Activated effector memory CD4-positive, alpha-beta T cell treated with Interleukin-2 at 50 U/mL for 16 hours (primary cell): ENCODE measurements around the gene CNPY2.
"Not testable (repeated sequence)": the region's sequence is repeated elsewhere in the genome, so short reads cannot be mapped to it uniquely, and the experiment has no call there.

Experiments
- DNase-seq: peaks from one replicate; pipeline ENCODE4 v3.0.0-alpha.2; 2020

CNPY2 gene

GRCh38 chr12:56333679-56334489, 18.1 kb upstream of the CNPY2 start, which contains the start of gene PAN2:
Gene PAN2 (minus strand): TSS chr12:56334000. CDS start chr12:56333094, 906 bp downstream.
- DNase-seq = peak; percentile 87

DNA sequence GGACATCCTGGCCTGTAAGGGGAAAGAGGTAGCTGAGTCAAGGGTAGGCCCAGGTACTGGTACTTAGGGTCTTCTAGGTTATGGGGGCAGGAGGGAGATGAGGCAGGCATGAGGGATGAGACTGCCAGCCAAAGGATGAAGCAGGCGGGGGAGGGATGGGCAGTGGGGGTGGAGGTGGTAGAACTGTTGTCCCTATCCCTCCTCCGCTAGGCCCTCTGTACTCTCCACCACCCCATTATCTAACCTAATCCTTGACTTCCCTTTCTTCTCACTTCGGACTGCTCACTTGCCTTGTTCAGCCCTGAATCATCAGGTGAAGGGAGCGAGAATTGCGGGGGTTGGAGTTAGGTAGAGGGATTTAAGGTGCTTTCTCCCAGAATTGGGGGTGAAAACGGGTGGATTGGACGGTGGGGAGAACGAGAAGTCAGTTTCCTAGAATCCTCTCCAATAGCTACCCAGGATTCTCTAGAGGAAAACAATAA, 17.4 kb upstream of the CNPY2 start:
- DNase-seq = no peak

DNA sequence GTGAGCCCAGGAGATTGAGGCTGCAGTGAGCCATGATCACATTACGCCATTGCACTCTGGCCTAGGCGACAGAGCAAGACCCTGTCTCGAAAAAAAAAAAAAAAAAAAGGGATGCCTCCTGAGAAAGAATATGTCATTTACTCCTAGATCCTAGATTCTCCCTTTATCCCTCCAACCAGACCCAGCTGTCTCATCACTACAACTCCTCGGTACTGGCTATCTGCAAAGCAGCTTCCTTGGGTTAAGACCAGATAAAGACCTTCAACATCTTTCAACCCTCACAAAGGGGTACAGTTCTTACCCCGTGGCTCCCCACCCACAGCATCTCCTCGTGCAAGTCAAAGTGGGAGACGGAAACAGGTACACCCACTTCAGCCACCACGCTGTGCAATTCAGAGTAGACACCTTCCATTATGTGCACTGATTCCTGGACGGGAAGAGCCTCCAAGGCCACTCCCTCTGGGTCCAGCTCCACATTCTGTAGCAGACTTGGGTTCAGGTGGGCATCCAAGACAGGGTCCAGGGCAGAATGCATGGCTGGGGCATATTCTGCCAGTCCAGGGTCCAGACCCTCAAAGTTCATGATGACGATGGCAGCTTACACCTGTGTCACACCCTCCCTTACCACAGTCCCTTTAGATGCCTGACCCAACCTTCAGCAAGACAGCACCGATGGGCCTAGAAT, 16.9 kb upstream of the CNPY2 start:
- DNase-seq = no peak

GRCh38 chr12:56330936-56331490, 15.2 kb upstream of the CNPY2 start:
- DNase-seq = no peak

- DNase-seq = no peak
These were observed 10.7 kb upstream of the CNPY2 start for GRCh38 chr12:56326533-56326932.

DNA sequence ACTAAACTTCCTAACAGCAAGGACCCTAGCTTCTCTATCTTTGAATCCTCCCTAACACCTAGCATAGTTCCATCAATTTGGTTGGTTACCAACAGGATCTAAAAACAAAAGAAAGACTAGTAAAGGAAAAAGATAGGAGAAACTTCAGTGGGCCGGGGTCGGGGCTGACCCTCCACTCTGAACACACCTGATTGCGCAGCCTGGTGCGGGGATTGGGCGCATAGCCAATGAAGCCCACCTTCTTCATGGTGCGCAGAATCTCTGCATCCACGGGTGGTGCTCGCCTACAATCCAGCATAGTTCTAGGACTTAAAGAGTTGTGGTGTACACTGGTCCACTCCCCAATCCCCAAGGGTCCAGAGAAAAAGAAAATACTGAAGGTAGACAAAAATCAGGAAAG, 10.3 kb upstream of the CNPY2 start:
- no peak for DNase-seq

DNA sequence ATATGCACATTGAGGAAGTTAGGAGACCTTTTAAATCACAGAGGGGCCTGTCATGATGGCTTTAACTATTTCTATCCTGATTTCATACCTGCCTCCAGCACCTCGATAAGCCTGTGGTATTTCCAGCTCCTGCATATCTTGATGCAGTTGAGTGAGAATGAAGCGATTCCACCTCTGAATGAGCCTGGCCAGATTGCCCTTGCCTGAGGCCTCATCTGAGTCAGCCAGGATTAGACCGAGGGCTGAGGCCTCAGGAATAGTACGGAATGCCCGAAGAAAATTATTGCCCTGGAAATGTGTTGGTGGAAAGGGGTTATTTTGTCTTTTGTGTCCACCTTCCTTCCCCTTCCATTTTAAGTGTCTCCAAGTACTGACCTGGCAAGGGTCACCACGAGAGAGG, 8.4 kb upstream of the CNPY2 start:
- no peak for DNase-seq

DNA sequence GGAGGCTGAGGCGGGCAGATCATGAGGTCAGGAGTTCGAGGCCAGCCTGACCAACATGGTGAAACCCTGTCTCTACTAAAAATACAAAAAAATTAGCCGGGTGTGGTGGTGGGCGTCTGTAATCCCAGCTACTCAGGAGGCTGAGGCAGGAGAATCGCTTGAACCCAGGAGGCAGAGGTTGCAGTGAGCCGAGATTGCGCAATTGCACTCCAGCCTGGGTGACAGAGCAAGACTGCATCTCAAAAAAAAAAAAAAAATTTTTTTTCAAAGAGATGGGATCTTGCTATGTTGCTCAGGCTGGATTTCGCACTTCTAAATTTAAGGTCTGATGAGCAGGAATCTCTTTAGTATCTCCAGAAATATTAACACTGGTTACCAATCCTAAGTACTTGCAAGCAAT, 5.8 kb upstream of the CNPY2 start:
- not testable (repeated sequence) for DNase-seq

DNA sequence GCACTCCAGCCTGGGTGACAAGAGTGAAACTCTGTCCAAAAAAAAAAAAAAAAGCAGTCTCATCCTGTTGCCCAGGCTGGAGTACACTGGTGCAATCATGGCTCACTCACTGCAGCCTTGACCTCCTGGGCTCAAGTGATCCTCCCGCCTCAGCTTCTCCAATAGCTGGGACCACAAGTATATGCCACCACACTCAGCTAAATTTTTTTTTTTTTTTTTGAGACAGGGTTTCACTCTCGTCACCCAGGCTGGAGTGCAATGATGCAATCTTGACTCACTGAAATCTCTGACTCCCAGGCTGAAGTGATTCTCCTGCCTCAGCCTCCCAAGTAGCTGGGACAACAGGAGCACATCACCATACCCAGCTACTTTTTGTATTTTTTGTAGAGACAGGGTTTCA, 5.2 kb upstream of the CNPY2 start:
- no peak for DNase-seq

- no peak for DNase-seq
These were observed 1.9 kb upstream of the CNPY2 start for GRCh38 chr12:56317675-56318074.

- no peak for DNase-seq
These were observed 553 bp downstream of the CNPY2 start for GRCh38 chr12:56315249-56315621.

- no peak for DNase-seq
These were observed 4.8 kb downstream of the CNPY2 start for GRCh38 chr12:56311003-56311402.

GRCh38 chr12:56308714-56309113, 7.1 kb downstream of the CNPY2 start:
- no peak for DNase-seq

DNA sequence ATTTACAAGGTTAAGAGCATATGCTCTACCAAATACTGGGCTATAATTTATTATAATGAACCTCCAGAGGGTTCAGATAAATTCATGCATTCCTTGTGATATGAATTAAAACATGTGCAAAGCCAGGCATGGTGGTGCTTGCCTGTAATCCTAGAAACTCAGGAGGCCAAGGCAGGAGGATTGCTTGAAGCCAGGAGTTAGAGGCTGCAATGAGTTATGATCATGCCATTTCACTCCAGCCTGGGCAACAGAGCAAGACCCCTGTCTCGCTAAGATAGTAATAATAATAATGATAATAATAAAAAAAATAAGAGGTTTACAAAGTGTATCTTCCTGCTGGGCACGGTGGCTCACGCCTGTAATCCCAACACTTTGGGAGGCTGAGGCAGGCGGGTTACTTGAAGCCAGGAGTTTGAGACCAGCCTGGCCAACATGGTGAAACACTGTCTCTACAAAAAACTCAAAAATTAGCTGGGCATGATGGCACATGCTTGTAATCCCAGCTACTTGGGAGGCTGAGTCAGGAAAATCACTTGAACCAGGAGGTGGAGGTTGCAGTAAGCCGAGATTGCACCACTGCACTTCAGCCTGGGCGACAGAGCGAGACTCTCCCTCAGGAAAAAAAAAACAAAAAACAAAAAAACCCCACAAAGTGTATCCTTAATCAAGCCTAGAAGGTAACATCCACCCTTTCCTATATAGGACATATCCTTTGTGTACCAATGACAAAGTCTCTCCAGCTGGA, 8.4 kb downstream of the CNPY2 start:
- DNase-seq = no peak

DNA sequence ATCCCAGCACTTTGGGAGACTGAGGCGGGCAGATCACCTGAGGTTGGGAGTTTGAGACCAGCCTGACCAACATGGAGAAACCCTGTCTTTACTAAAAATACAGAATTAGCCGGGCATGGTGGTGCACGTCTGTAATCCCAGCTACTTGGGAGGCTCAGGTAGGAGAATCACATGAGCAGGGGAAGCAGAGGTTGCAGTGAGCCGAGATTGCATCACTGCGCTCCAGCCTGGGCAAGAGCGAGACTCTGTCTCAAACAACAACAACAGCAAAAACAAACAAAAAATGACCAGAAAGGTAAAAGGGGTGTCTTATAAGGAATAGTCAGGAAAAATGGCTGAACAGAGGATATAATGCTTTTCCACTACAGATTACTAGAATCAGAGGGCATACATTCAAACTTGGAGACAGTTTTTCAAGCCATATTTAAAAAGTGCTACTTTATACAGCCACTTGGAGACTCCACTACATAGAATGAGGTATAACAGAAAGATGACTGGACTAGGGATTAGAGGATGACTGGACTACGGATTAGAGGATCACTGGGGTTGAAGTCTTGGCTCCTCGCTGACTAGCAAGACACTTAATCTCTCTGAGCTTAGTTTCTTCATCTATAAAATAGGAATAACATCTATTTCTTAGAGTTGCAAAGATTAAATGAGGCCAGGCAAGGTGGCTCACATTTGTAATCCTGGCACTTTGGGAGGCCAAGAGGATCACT, 10.8 kb downstream of the CNPY2 start:
- DNase-seq = no peak

DNA sequence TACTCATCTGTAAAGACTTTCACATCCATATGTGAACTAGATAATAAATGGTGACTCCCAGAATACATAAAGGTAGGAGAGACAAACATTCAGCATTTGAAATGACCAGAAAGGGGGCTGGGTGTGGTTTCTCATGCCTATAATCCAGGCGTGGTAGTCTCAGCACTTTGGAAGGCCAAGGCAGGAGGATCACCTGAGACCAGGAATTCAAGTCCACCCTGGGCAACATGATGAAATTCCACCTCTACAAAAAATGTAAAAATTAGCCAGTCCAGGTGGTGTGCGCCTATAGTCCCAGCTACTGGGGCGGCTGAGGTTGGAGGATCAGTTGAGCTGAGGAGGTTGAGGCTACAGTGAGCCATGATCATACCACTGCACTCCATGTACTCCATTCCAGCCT, 11.5 kb downstream of the CNPY2 start:
- DNase-seq = no peak

DNA sequence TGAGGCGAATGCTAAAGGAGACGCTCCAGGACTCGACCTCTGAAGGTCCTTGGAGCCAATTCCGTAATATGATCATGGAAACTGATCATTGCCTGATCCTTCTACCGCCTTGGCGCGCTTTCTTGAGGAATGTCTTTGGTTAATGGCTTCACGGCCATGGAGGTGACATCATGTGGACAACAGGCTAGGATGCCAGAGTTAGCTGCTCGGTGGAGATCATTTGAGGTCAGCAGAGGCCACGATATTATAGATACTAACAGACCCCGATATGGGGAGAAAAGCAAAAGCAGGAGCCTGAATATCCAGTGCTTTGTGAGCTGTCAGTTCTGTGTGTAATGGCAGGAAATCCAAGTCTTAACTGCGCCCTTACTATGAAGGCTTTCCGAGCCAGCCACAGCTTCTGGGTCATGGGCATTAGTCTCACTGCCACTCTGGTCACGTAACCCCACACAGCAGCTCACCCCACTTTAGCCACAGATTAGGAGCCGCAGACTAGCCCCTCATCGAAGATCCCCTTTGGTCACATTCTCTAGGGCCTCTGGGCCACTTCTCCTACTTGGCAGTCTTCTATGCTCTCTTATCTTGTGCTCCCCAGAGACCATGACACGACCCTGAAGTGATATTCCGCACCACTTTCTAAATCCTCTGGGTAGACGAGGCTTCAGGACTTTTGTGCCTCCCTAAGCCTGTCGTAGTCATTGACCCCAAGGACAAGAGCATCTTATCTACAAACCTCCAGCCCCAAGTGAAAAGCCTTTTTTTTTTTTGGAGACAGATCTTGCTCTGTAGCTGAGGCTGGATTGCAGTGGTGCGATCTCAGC, 14.9 kb downstream of the CNPY2 start:
- no peak for DNase-seq

- DNase-seq = peak; percentile 97
These were observed 15.7 kb downstream of the CNPY2 start, which contains the start of gene CS for GRCh38 chr12:56299853-56300643. Gene CS (minus strand): TSS chr12:56300330. CDS start chr12:56300201, 129 bp downstream.

DNA sequence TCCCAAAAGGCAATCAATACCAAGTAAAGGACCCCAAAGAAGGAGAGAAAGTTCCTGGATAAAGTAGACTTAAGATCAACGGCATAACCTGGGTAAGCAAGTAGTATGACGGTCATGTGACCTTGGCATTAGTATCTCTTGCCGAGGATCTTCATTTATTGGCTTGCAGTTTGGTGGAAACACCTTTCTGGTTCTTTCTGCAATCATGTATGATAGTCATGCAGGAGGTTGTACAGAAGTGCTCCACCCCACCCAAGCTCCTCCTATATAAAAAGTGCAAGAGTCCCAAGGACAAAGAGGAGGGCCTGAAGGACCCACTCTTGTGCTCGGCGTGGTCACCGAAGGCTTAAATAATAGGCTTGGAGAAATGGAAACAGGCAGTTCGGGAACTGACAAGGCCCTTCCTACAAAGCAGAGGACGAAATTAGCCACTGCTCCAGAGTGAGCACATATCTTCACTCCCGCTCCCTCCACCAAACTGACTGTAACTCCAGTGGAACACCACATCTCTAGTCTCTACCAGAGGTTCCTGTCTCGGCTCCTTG, 16.4 kb downstream of the CNPY2 start:
- no peak for DNase-seq

- DNase-seq = no peak
These were observed 17.0 kb downstream of the CNPY2 start for GRCh38 chr12:56298828-56299227.
